ENCODE data around the gene PIEZO2.

PIEZO2 gene

GRCh38 chr18:10950080-10950875 lies 199.1 kb downstream of the PIEZO2 start:
- DNase-seq (ENCODE audit: low read depth): no peak
- in situ Hi-C loops (cut with HindIII; ENCODE audit: low sequenced_read_pairs): no loop called here
- no peak for TF ChIP-seq CTCF (IDR thresholded peaks at IDR 0.05; ENCODE audit: low read depth, low read length, missing control alignments)
- H3K4me3 ChIP-seq (ENCODE audit: low read depth, low read length): no peak overlapping the region

GRCh38 chr18:10949655-10950054 lies 199.7 kb downstream of the PIEZO2 start:
- no peak for TF ChIP-seq CTCF (IDR thresholded peaks at IDR 0.05; ENCODE audit: low read depth, low read length, missing control alignments)
- no peak for DNase-seq (ENCODE audit: low read depth)
- H3K4me3 ChIP-seq (ENCODE audit: low read depth, low read length): no peak overlapping the region
- in situ Hi-C loops (cut with HindIII; ENCODE audit: low sequenced_read_pairs): no loop called here

- no peak for TF ChIP-seq CTCF (IDR thresholded peaks at IDR 0.05; ENCODE audit: low read depth, low read length, missing control alignments)
- no peak for DNase-seq (ENCODE audit: low read depth)
- no peak overlapping the region for H3K4me3 ChIP-seq (ENCODE audit: low read depth, low read length)
- in situ Hi-C loops (cut with HindIII; ENCODE audit: low sequenced_read_pairs): no loop called here
Observed at GRCh38 chr18:10948421-10948820, 200.9 kb downstream of the PIEZO2 start.

GRCh38 chr18:10946058-10946457 lies 203.3 kb downstream of the PIEZO2 start:
- DNase-seq (ENCODE audit: low read depth): no peak
- in situ Hi-C loops (cut with HindIII; ENCODE audit: low sequenced_read_pairs): no loop called here
- no peak for TF ChIP-seq CTCF (IDR thresholded peaks at IDR 0.05; ENCODE audit: low read depth, low read length, missing control alignments)
- no peak overlapping the region for H3K4me3 ChIP-seq (ENCODE audit: low read depth, low read length)

- DNase-seq (ENCODE audit: low read depth): no peak
- H3K4me3 ChIP-seq (ENCODE audit: low read depth, low read length): no peak overlapping the region
- in situ Hi-C loops (cut with HindIII; ENCODE audit: low sequenced_read_pairs): no loop called here
- no peak for TF ChIP-seq CTCF (IDR thresholded peaks at IDR 0.05; ENCODE audit: low read depth, low read length, missing control alignments)
Observed at GRCh38 chr18:10942998-10943397, 206.4 kb downstream of the PIEZO2 start.

GRCh38 chr18:10939822-10940221 lies 209.5 kb downstream of the PIEZO2 start:
- DNase-seq (ENCODE audit: low read depth): no peak
- in situ Hi-C loops (cut with HindIII; ENCODE audit: low sequenced_read_pairs): no loop called here
- no peak overlapping the region for H3K4me3 ChIP-seq (ENCODE audit: low read depth, low read length)
- TF ChIP-seq CTCF (IDR thresholded peaks at IDR 0.05; ENCODE audit: low read depth, low read length, missing control alignments): no peak

All from astrocyte of the cerebellum (primary cell).